HuH-7.5 (cell line): ENCODE results near the gene NFE2L3.
"Not testable (repeated sequence)": the region's sequence is repeated elsewhere in the genome, so short reads cannot be mapped to it uniquely, and the experiment has no call there.

Experiments used
- DNase-seq: peaks from one replicate; pipeline ENCODE4 v3.0.0; 2011; ENCODE audit warnings: low spot score

Gene NFE2L3

GRCh38 chr7:26147646-26148306 is 4.2 kb upstream of the NFE2L3 start:
- not testable (repeated sequence) for DNase-seq

- DNase-seq, result not testable (repeated sequence)
These were observed 3.7 kb upstream of the NFE2L3 start for GRCh38 chr7:26148307-26148700.

GRCh38 chr7:26149391-26149977 is 2.5 kb upstream of the NFE2L3 start:
- DNase-seq, result no peak

GRCh38 chr7:26151096-26151495 is 902 bp upstream of the NFE2L3 start:
- DNase-seq, result no peak

GRCh38 chr7:26151650-26151952 is 397 bp upstream of the NFE2L3 start:
- DNase-seq, result no peak

- not testable (repeated sequence) for DNase-seq
These were observed 813 bp downstream of the NFE2L3 start for GRCh38 chr7:26152782-26153240.

GRCh38 chr7:26153241-26153822 is 1.3 kb downstream of the NFE2L3 start:
- DNase-seq, result no peak

GRCh38 chr7:26153823-26154783 is 2.1 kb downstream of the NFE2L3 start:
- DNase-seq, result no peak

GRCh38 chr7:26155531-26156375 is 3.8 kb downstream of the NFE2L3 start:
- no peak for DNase-seq

GRCh38 chr7:26156451-26157420 is 4.7 kb downstream of the NFE2L3 start:
- DNase-seq, result no peak

GRCh38 chr7:26157520-26158105 is 5.6 kb downstream of the NFE2L3 start:
- no peak for DNase-seq

GRCh38 chr7:26159243-26159642 is 7.2 kb downstream of the NFE2L3 start:
- no peak for DNase-seq

GRCh38 chr7:26160896-26161295 is 8.9 kb downstream of the NFE2L3 start:
- no peak for DNase-seq

- no peak for DNase-seq
These were observed 10.4 kb downstream of the NFE2L3 start for GRCh38 chr7:26162431-26162830.

- not testable (repeated sequence) for DNase-seq
These were observed 11.8 kb downstream of the NFE2L3 start for GRCh38 chr7:26163804-26164203.

- DNase-seq, result no peak
These were observed 14.1 kb downstream of the NFE2L3 start for GRCh38 chr7:26165950-26166683.

- DNase-seq, result no peak
These were observed 14.8 kb downstream of the NFE2L3 start for GRCh38 chr7:26166684-26167266.

GRCh38 chr7:26167303-26167934 is 15.4 kb downstream of the NFE2L3 start:
- no peak for DNase-seq
